ENCODE results near the gene ALCAM. TPM values are rescaled to one million over a fixed set of nuclear protein-coding genes. Genes with fewer than 3 reads are reported as not detected.

Gene ALCAM
- total and polyA plus RNA-seq, 7 donors: 0.42 to 1.5 (median 0.70) TPM

DNA sequence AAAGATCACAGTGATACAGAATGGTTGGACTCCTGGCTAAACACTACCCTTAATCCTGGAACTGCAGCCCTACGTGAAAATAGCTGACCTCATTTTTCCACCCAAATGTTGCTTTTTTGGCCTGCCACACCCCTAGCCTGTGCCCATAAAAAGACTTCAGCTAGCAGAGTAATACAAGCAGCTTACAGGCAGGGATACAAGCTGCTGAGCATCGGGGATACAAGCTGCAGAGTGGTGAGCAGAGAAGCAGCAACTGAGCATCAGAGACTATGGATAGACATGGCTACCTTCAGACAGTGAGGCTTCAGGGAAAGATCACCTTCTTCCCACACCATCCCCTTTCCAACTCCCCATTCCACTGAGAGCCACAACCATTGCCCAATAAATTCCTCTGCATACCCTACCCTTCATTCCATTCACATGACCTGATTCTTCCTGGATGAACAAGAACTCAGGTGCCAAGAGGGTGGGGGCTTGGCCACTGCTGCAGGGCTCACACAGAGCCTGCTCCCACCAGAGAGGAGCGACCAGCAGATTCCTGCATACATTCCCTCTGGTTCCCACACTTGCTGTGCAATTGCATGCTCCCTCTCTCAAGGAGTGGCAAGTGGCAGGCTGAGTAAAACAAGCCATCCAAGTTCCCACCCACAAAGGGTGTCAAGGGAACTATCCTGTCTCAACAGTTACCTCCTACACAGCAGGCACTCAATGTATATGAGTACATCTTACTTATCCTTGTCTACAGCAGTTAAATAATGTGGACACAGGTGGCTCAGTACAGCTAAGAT, 217.5 kb downstream of the ALCAM start:
- intact Hi-C loops (cut with DNase I): no loop called here
- no peaks in the 10 kb centered on the region for H3K9me3 ChIP-seq
- no peaks in the 10 kb centered on the region for H3K27me3 ChIP-seq (ENCODE audit: insufficient read depth in 3 of 3, low read length in 2 of 3)
- no peaks in the 10 kb centered on the region for H3K36me3 ChIP-seq (ENCODE audit: insufficient read depth in 1 of 2, low read depth in 1 of 2)
- DNase-seq (no peak), ATAC-seq (no peak)
- TF ChIP-seq, protein P1, sequence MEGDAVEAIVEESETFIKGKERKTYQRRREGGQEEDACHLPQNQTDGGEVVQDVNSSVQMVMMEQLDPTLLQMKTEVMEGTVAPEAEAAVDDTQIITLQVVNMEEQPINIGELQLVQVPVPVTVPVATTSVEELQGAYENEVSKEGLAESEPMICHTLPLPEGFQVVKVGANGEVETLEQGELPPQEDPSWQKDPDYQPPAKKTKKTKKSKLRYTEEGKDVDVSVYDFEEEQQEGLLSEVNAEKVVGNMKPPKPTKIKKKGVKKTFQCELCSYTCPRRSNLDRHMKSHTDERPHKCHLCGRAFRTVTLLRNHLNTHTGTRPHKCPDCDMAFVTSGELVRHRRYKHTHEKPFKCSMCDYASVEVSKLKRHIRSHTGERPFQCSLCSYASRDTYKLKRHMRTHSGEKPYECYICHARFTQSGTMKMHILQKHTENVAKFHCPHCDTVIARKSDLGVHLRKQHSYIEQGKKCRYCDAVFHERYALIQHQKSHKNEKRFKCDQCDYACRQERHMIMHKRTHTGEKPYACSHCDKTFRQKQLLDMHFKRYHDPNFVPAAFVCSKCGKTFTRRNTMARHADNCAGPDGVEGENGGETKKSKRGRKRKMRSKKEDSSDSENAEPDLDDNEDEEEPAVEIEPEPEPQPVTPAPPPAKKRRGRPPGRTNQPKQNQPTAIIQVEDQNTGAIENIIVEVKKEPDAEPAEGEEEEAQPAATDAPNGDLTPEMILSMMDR (IDR thresholded peaks at IDR 0.05): no peak
- H3K4me3 ChIP-seq: no peak overlapping the region
- H3K27ac ChIP-seq: no peak overlapping the region
- WGBS, 3 donors: 68 to 81% (median 80%) methylated on average over 3 of the region's 3 CpGs
- no peaks in the 10 kb centered on the region for H3K4me1 ChIP-seq

GRCh38 chr3:105593315-105593714, 226.6 kb downstream of the ALCAM start:
- TF ChIP-seq, protein P1 (IDR thresholded peaks at IDR 0.05): no peak
- ATAC-seq (no peak), DNase-seq (no peak)
- Histone ChIP-seq H3K4me1 (no peaks in the 10 kb centered on the region), H3K9me3 (no peaks in the 10 kb centered on the region), H3K36me3 (ENCODE audit: insufficient read depth in 1 of 2, low read depth in 1 of 2) (no peaks in the 10 kb centered on the region), H3K27me3 (ENCODE audit: insufficient read depth in 3 of 3, low read length in 2 of 3) (no peaks in the 10 kb centered on the region), H3K4me3 (no peak overlapping the region), H3K27ac (no peak overlapping the region)
- WGBS, 3 donors: 83 to 87% (median 84%) methylated on average over 10 of the region's 10 CpGs
- intact Hi-C loops (cut with DNase I): no loop called here

GRCh38 chr3:105594219-105594618, 227.5 kb downstream of the ALCAM start:
- no peaks in the 10 kb centered on the region for H3K9me3 ChIP-seq
- H3K4me3 ChIP-seq: no peak overlapping the region
- no peak overlapping the region for H3K27ac ChIP-seq
- no peaks in the 10 kb centered on the region for H3K27me3 ChIP-seq (ENCODE audit: insufficient read depth in 3 of 3, low read length in 2 of 3)
- intact Hi-C loops (cut with DNase I): no loop called here
- ATAC-seq (no peak), DNase-seq (no peak)
- no peaks in the 10 kb centered on the region for H3K4me1 ChIP-seq
- TF ChIP-seq, protein P1 (IDR thresholded peaks at IDR 0.05): no peak
- no peaks in the 10 kb centered on the region for H3K36me3 ChIP-seq (ENCODE audit: insufficient read depth in 1 of 2, low read depth in 1 of 2)
- WGBS, 3 donors: 95 to 98% (median 96%) methylated on average over 1 of the region's 1 CpG

GRCh38 chr3:105598042-105598796, 231.5 kb downstream of the ALCAM start:
- 64 to 76% (median 72%) methylated on average over 3 of the region's 3 CpGs for WGBS, 3 donors
- TF ChIP-seq, protein P1 (IDR thresholded peaks at IDR 0.05): no peak
- no peak for ATAC-seq
- Histone ChIP-seq H3K9me3 (no peaks in the 10 kb centered on the region), H3K27ac (no peak overlapping the region), H3K4me1 (no peaks in the 10 kb centered on the region), H3K36me3 (ENCODE audit: insufficient read depth in 1 of 2, low read depth in 1 of 2) (no peaks in the 10 kb centered on the region), H3K4me3 (no peak overlapping the region), H3K27me3 (ENCODE audit: insufficient read depth in 3 of 3, low read length in 2 of 3) (no peaks in the 10 kb centered on the region)
- intact Hi-C loops (cut with DNase I): no loop called here
- DNase-seq: no peak
